ENCODE data around the gene PXDN.

Gene PXDN

GRCh38 chr2:1686784-1687105 lies 57.6 kb downstream of the PXDN start:
- no peak for TF ChIP-seq CTCF (IDR thresholded peaks at IDR 0.05; ENCODE audit: low read length, missing control alignments)
- no peak for DNase-seq (ENCODE audit: low read depth)

GRCh38 chr2:1685957-1686783 lies 58.1 kb downstream of the PXDN start:
- H3K4me3 ChIP-seq (replicated peaks; ENCODE audit: low read depth, low read length), result no peak overlapping the region
- DNase-seq (ENCODE audit: low read depth), result peak; percentile 12
- no peak for TF ChIP-seq CTCF (IDR thresholded peaks at IDR 0.05; ENCODE audit: low read length, missing control alignments)

More at GRCh38 chr2:1686784-1687105, 57.6 kb downstream of the PXDN start:
- H3K4me3 ChIP-seq (replicated peaks; ENCODE audit: low read depth, low read length), result no peak overlapping the region

- H3K4me3 ChIP-seq (replicated peaks; ENCODE audit: low read depth, low read length), result no peak overlapping the region
- DNase-seq (ENCODE audit: low read depth), result no peak
Measured at GRCh38 chr2:1685078-1685956, 59.0 kb downstream of the PXDN start.

GRCh38 chr2:1683297-1683696 lies 61.0 kb downstream of the PXDN start:
- no peak overlapping the region for H3K4me3 ChIP-seq (replicated peaks; ENCODE audit: low read depth, low read length)
- no peak for DNase-seq (ENCODE audit: low read depth)
- TF ChIP-seq CTCF (IDR thresholded peaks at IDR 0.05; ENCODE audit: low read length, missing control alignments), result no peak

More at GRCh38 chr2:1685078-1685956, 59.0 kb downstream of the PXDN start:
- TF ChIP-seq CTCF (IDR thresholded peaks at IDR 0.05; ENCODE audit: low read length, missing control alignments), result no peak

- no peak for DNase-seq (ENCODE audit: low read depth)
- H3K4me3 ChIP-seq (replicated peaks; ENCODE audit: low read depth, low read length), result no peak overlapping the region
- TF ChIP-seq CTCF (IDR thresholded peaks at IDR 0.05; ENCODE audit: low read length, missing control alignments), result no peak
Measured at GRCh38 chr2:1682181-1682440, 62.2 kb downstream of the PXDN start.

GRCh38 chr2:1681323-1682180 lies 62.8 kb downstream of the PXDN start:
- no peak for TF ChIP-seq CTCF (IDR thresholded peaks at IDR 0.05; ENCODE audit: low read length, missing control alignments)
- no peak for DNase-seq (ENCODE audit: low read depth)

More at GRCh38 chr2:1681323-1682180, 62.8 kb downstream of the PXDN start:
- H3K4me3 ChIP-seq (replicated peaks; ENCODE audit: low read depth, low read length), result no peak overlapping the region
